HepG2 (cell line): ENCODE measurements around the gene KCTD5. TPM values are rescaled to one million over a fixed set of nuclear protein-coding genes. Genes with fewer than 3 reads are reported as not detected.

Experiments used
- ARNTL ChIP-seq: sonication (generic); formaldehyde crosslinking; IDR thresholded peaks from 2 replicates; pipeline ENCODE4 v1.4.0; 2020; ENCODE audit warnings: mild to moderate bottlenecking, missing genetic modification reagents
- CAMTA2 ChIP-seq: sonication (generic); formaldehyde crosslinking; IDR thresholded peaks from 2 replicates; pipeline ENCODE4 v1.4.0; 2020; ENCODE audit warnings: mild to moderate bottlenecking, missing genetic modification reagents, borderline replicate concordance
- EHMT2 ChIP-seq: fragments of 200-600 bp; sonication (generic); IDR thresholded peaks from 2 replicates; pipeline ENCODE4 v1.7.0; 2017; ENCODE audit warnings: antibody characterized with exemption, low read depth, low read length, borderline replicate concordance
- ERF ChIP-seq: IDR thresholded peaks from 2 replicates; pipeline ENCODE4 v1.6.1; 2018; ENCODE audit warnings: missing biosample characterization, missing genetic modification reagents
- GABPA ChIP-seq, 2 experiments: IDR thresholded peaks; 2 replicates each; pipeline ENCODE4 v1.6.1; 2011 to 2016; ENCODE audit warnings: low read depth in 2 of 2, low read length in 1 of 2, missing biosample characterization in 1 of 2, missing genetic modification characterization in 1 of 2
- GLI4 ChIP-seq: sonication (generic); formaldehyde crosslinking; IDR thresholded peaks from 2 replicates; pipeline ENCODE4 v1.5.1; 2020; ENCODE audit warnings: missing genetic modification reagents, mild to moderate bottlenecking, moderate library complexity, borderline replicate concordance
- NR2F1 ChIP-seq, 2 experiments: fragments of 450-650 bp in 1 of 2; formaldehyde crosslinking in 1 of 2; IDR thresholded peaks; 2 replicates each; pipeline versions ENCODE4 v1.5.0 to v1.6.1; 2016 to 2020; ENCODE audit warnings: mild to moderate bottlenecking in 1 of 2, missing compliant biosample characterization in 1 of 2, missing genetic modification reagents in 1 of 2, moderate library complexity in 1 of 2
- PCBP2 ChIP-seq: fragments of 200-400 bp; formaldehyde crosslinking; optimal IDR thresholded peaks from 2 replicates; pipeline ENCODE3; 2018; ENCODE audit warnings: low read length, low read depth; ENCODE audit not compliant: poor library complexity, severe bottlenecking
- RBM22 ChIP-seq: fragments of 200-400 bp; formaldehyde crosslinking; optimal IDR thresholded peaks from 2 replicates; pipeline ENCODE3; 2017; ENCODE audit warnings: mild to moderate bottlenecking, low read length, moderate library complexity
- ZKSCAN8 ChIP-seq: IDR thresholded peaks from 2 replicates; pipeline ENCODE4 v1.6.1; 2016; ENCODE audit warnings: borderline replicate concordance, missing genetic modification reagents, missing compliant biosample characterization
- ZNF282 ChIP-seq: fragments of 450-650 bp; IDR thresholded peaks from 2 replicates; pipeline ENCODE4 v1.6.1; 2018; ENCODE audit not compliant: partially characterized antibody
- ZNF33B ChIP-seq: sonication (generic); formaldehyde crosslinking; IDR thresholded peaks from 2 replicates; pipeline ENCODE4 v1.5.1; 2020; ENCODE audit warnings: mild to moderate bottlenecking, missing genetic modification reagents
- ZNF790 ChIP-seq: sonication (generic); formaldehyde crosslinking; IDR thresholded peaks from 2 replicates; pipeline ENCODE4 v1.8.0; 2022; ENCODE audit warnings: missing genetic modification reagents, mild to moderate bottlenecking, borderline replicate concordance
- polyA plus RNA-seq, 8 experiments: library from polyadenylated mRNA; depleted of rRNA in 3 of 8; stranded (reverse) in 7 of 8; unstranded in 1 of 8; fragments of >200 nt; fragmentation: Illumina TruSeq in 4 of 8; extraction: Trizol in 4 of 8; gene quantifications; 2 replicates each; pipeline versions ENCODE4 v1.2.1 to v1.2.3, GENCODE V29; 2011 to 2016; ENCODE audit warnings: low read depth in 4 of 8, missing spikeins in 1 of 8, mixed read lengths in 1 of 8; ENCODE audit not compliant: insufficient read depth in 1 of 8
- total RNA-seq, 5 experiments: library from RNA; depleted of rRNA; stranded (reverse); fragments of >200 nt; fragmentation: Illumina TruSeq; extraction: Trizol; gene quantifications; 2 replicates each; pipeline ENCODE4 v1.2.3, GENCODE V29; 2016; ENCODE audit warnings: low read depth in 1 of 5
- TF ChIP-seq, protein P1 (sequence below): sonication (generic); formaldehyde crosslinking; IDR thresholded peaks from 2 replicates; pipeline ENCODE4 v1.4.0; 2020; ENCODE audit warnings: mild to moderate bottlenecking, missing genetic modification reagents
- TF ChIP-seq, protein P2 (sequence below): IDR thresholded peaks from 2 replicates; pipeline ENCODE4 v1.6.1; 2018; ENCODE audit warnings: missing genetic modification reagents
- TF ChIP-seq, protein P3 (sequence below): IDR thresholded peaks from 2 replicates; pipeline ENCODE4 v1.6.1; 2016; ENCODE audit warnings: mild to moderate bottlenecking, missing biosample characterization, missing genetic modification reagents
- TF ChIP-seq, protein P4 (sequence below): sonication (generic); formaldehyde crosslinking; IDR thresholded peaks from 2 replicates; pipeline ENCODE4 v1.4.0; 2020; ENCODE audit warnings: missing genetic modification reagents
- TF ChIP-seq, protein P5 (sequence below): sonication (generic); formaldehyde crosslinking; IDR thresholded peaks from 2 replicates; pipeline ENCODE4 v1.9.0; 2022; ENCODE audit warnings: missing genetic modification reagents, mild to moderate bottlenecking, borderline replicate concordance
- TF ChIP-seq, protein P6 (sequence below): sonication (generic); formaldehyde crosslinking; IDR thresholded peaks from 2 replicates; pipeline ENCODE4 v1.9.0; 2021; ENCODE audit warnings: missing genetic modification reagents, mild to moderate bottlenecking, borderline replicate concordance

Gene KCTD5
- total and polyA plus RNA-seq, 2 of the 13 experiments (the other 11 are each of a cell fraction or from before 2014, with no cell fraction given) = 25.4 to 29.8 TPM

DNA sequence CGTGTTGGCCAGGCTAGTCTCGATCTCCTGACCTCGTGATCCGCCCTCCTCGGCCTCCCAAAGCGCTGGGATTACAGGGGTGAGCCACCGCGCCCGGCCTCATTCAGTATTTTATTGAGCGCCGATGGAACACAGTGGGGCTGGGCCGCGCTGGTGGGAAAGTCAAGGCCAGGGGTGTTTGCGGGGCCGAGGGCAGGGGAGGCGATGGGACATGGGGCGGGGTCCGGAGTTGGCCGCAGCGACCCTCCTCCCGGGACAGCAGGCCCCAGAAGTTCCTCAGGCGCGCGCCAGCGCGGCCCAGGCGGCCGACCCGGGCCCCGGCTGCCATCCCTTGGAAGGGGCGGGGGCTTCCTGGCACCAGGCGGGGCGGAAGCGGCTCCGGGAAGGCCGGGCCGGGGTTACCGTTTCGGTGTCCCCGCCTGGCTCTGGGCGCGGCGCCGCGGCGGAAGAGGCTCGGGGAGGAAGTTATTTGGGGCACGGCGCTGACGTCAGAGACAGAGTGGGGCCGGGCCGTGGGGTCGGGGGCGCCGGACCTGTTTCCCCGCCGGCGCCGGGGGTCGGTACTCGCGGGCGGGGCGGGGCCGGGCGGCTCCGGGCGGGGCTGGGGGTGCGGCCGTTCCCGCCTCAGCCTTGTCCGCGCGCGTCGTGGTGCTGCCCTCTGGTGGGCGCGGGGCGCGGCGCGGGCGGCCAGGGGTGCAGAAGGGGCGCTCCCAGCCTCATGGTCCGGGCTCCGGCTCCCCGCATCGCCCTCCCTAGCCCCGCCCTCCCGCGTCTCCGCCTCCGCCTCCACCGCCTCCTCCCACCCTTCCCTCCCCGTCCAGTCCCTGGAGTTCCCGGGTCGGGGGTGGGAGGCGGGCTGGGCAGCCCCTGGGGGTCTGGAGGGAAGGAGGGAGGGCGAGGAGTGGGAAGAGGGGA, 38.7 kb downstream of the KCTD5 start (continued):
- TF ChIP-seq, protein P1, sequence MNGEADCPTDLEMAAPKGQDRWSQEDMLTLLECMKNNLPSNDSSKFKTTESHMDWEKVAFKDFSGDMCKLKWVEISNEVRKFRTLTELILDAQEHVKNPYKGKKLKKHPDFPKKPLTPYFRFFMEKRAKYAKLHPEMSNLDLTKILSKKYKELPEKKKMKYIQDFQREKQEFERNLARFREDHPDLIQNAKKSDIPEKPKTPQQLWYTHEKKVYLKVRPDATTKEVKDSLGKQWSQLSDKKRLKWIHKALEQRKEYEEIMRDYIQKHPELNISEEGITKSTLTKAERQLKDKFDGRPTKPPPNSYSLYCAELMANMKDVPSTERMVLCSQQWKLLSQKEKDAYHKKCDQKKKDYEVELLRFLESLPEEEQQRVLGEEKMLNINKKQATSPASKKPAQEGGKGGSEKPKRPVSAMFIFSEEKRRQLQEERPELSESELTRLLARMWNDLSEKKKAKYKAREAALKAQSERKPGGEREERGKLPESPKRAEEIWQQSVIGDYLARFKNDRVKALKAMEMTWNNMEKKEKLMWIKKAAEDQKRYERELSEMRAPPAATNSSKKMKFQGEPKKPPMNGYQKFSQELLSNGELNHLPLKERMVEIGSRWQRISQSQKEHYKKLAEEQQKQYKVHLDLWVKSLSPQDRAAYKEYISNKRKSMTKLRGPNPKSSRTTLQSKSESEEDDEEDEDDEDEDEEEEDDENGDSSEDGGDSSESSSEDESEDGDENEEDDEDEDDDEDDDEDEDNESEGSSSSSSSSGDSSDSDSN (CRISPR knock-in tag) = peak; percentile 93
- TF ChIP-seq EHMT2 (no peak), ZNF790 (CRISPR knock-in tag) (no peak), ZNF33B (CRISPR knock-in tag) (no peak), ERF (CRISPR knock-in tag) (peak; percentile 53; the same call in 1 of the 2 replicates), NR2F1 (CRISPR knock-in tag; IDR thresholded peaks at IDR 0.05) (0 out of 4 replicates have a peak, but pooled peaks of 1 of the 2 experiments have one; percentile 5), RBM22 (no peak), CAMTA2 (no peak), GABPA (IDR thresholded peaks at IDR 0.05; ENCODE audit: low read depth, low read length) (peak; percentile 92), GABPA (CRISPR knock-in tag; IDR thresholded peaks at IDR 0.05; ENCODE audit: low read depth) (peak; percentile 91), PCBP2 (no peak), ARNTL (CRISPR knock-in tag) (no peak), GLI4 (CRISPR knock-in tag) (no peak), ZKSCAN8 (no peak), ZNF282 (no peak)
- TF ChIP-seq, protein P2, sequence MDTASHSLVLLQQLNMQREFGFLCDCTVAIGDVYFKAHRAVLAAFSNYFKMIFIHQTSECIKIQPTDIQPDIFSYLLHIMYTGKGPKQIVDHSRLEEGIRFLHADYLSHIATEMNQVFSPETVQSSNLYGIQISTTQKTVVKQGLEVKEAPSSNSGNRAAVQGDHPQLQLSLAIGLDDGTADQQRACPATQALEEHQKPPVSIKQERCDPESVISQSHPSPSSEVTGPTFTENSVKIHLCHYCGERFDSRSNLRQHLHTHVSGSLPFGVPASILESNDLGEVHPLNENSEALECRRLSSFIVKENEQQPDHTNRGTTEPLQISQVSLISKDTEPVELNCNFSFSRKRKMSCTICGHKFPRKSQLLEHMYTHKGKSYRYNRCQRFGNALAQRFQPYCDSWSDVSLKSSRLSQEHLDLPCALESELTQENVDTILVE (CRISPR knock-in tag) = peak; percentile 100
- TF ChIP-seq, protein P3, sequence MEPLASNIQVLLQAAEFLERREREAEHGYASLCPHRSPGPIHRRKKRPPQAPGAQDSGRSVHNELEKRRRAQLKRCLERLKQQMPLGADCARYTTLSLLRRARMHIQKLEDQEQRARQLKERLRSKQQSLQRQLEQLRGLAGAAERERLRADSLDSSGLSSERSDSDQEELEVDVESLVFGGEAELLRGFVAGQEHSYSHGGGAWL (CRISPR knock-in tag) = peak; percentile 81; the same call in 1 of the 2 replicates
- TF ChIP-seq, protein P4, sequence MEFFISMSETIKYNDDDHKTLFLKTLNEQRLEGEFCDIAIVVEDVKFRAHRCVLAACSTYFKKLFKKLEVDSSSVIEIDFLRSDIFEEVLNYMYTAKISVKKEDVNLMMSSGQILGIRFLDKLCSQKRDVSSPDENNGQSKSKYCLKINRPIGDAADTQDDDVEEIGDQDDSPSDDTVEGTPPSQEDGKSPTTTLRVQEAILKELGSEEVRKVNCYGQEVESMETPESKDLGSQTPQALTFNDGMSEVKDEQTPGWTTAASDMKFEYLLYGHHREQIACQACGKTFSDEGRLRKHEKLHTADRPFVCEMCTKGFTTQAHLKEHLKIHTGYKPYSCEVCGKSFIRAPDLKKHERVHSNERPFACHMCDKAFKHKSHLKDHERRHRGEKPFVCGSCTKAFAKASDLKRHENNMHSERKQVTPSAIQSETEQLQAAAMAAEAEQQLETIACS = peak; percentile 75
- TF ChIP-seq, protein P5, sequence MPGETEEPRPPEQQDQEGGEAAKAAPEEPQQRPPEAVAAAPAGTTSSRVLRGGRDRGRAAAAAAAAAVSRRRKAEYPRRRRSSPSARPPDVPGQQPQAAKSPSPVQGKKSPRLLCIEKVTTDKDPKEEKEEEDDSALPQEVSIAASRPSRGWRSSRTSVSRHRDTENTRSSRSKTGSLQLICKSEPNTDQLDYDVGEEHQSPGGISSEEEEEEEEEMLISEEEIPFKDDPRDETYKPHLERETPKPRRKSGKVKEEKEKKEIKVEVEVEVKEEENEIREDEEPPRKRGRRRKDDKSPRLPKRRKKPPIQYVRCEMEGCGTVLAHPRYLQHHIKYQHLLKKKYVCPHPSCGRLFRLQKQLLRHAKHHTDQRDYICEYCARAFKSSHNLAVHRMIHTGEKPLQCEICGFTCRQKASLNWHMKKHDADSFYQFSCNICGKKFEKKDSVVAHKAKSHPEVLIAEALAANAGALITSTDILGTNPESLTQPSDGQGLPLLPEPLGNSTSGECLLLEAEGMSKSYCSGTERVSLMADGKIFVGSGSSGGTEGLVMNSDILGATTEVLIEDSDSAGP (CRISPR knock-in tag) = no peak
- TF ChIP-seq, protein P6, sequence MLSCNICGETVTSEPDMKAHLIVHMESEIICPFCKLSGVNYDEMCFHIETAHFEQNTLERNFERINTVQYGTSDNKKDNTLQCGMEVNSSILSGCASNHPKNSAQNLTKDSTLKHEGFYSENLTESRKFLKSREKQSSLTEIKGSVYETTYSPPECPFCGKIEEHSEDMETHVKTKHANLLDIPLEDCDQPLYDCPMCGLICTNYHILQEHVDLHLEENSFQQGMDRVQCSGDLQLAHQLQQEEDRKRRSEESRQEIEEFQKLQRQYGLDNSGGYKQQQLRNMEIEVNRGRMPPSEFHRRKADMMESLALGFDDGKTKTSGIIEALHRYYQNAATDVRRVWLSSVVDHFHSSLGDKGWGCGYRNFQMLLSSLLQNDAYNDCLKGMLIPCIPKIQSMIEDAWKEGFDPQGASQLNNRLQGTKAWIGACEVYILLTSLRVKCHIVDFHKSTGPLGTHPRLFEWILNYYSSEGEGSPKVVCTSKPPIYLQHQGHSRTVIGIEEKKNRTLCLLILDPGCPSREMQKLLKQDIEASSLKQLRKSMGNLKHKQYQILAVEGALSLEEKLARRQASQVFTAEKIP = no peak
